Panc1 (cell line): ENCODE measurements around the gene CERS1. TPM values are rescaled to one million over a fixed set of nuclear protein-coding genes. Genes with fewer than 3 reads are reported as not detected.

Experiments used
- ATAC-seq: fragments of 200-7000 bp; cut with Tn5 transposase; 2 replicates; pipeline ENCODE4 v1.9.1; 2020; ENCODE audit warnings: mild to moderate bottlenecking, moderate library complexity
- BruUV-seq: library from RNA; stranded (reverse); fragments of 400-500 nt; replicated peaks from 2 replicates; lab custom pipeline; 2021; lab: Mats Ljungman, UMichigan
- CTCF ChIA-PET: fragments of 300-600 bp; sonication (Branson Sonifier 250); formaldehyde crosslinking; loops from one replicate; lab custom pipeline; 2022; ENCODE audit warnings: antibody characterized with exemption; lab: Charles Lee
- POLR2A ChIA-PET: fragments of 300-600 bp; sonication (Branson Sonifier 250); formaldehyde crosslinking; loops from one replicate; lab custom pipeline; 2022; ENCODE audit warnings: antibody characterized with exemption; lab: Charles Lee
- DNase-seq: peaks from one replicate; pipeline ENCODE4 v3.0.0-alpha.2; 2010; ENCODE audit warnings: low read depth, low spot score
- H3K27ac ChIP-seq: 2 replicates; pipeline ENCODE4 v1.5.1; 2011; ENCODE audit warnings: mild to moderate bottlenecking, low read length, inconsistent platforms
- H3K27me3 ChIP-seq: fragments of 200-500 bp; sonication (Bioruptor generic); 2 replicates; pipeline ENCODE4 v1.6.0; 2014; ENCODE audit warnings: low read length, inconsistent platforms; ENCODE audit not compliant: control insufficient read depth, insufficient read depth
- H3K36me3 ChIP-seq: fragments of 200-500 bp; sonication (Bioruptor generic); 2 replicates; pipeline ENCODE4 v1.5.1; 2014; ENCODE audit warnings: inconsistent platforms, mild to moderate bottlenecking, low read length, moderate library complexity; ENCODE audit not compliant: control insufficient read depth, insufficient read depth
- H3K4me1 ChIP-seq: 2 replicates; pipeline ENCODE4 v1.5.1; 2011; ENCODE audit warnings: inconsistent platforms, mild to moderate bottlenecking, low read length, moderate library complexity; ENCODE audit not compliant: control insufficient read depth, insufficient read depth
- H3K4me3 ChIP-seq, 2 experiments: 2 replicates each; pipeline ENCODE4 v1.5.1; 2011 to 2012; ENCODE audit warnings: low read depth in 2 of 2, low read length in 2 of 2, mild to moderate bottlenecking in 2 of 2, inconsistent platforms in 1 of 2, moderate library complexity in 1 of 2
- H3K9me3 ChIP-seq: fragments of 200-500 bp; sonication (Bioruptor generic); 2 replicates; pipeline ENCODE4 v1.5.1; 2014; ENCODE audit warnings: low read depth, mild to moderate bottlenecking, inconsistent platforms, low read length, moderate library complexity; ENCODE audit not compliant: control insufficient read depth, insufficient read depth
- CTCF ChIP-seq: fragments of 450-650 bp; IDR thresholded peaks from 2 replicates; pipeline ENCODE4 v1.5.1; 2017; ENCODE audit warnings: mild to moderate bottlenecking
- POLR2AphosphoS5 ChIP-seq: IDR thresholded peaks from 2 replicates; pipeline ENCODE4 v1.6.1; 2012; ENCODE audit warnings: mild to moderate bottlenecking, low read depth, low read length, moderate library complexity
- SIN3A ChIP-seq: IDR thresholded peaks from 2 replicates; pipeline ENCODE4 v1.6.1; 2012; ENCODE audit warnings: low read depth, mild to moderate bottlenecking, low read length, moderate library complexity, borderline replicate concordance; ENCODE audit not compliant: insufficient read depth
- TCF7L2 ChIP-seq: IDR thresholded peaks from 2 replicates; pipeline ENCODE4 v1.6.1; 2011; ENCODE audit warnings: mild to moderate bottlenecking, low read depth, low read length, inconsistent platforms
- in situ Hi-C: cut with HindIII; loops from 2 replicates; pipeline ENCODE4 v1.10.0; 2016; ENCODE audit warnings: low sequenced_read_pairs, low pct_unique_long_range_greater_than_20kb
- intact Hi-C: fragments of 100-400 bp; cut with micrococcal nuclease; formaldehyde crosslinking; loops from one replicate; pipeline ENCODE4 v1.10.0; 2022; ENCODE audit not compliant: unreplicated experiment
- total RNA-seq: library from RNA; stranded (reverse); gene quantifications from one replicate; pipeline ENCODE4 v1.2.1, GENCODE V29; 2021; ENCODE audit not compliant: unreplicated experiment
- TF ChIP-seq, protein P1 (sequence below), 2 experiments: IDR thresholded peaks; 2 replicates each; pipeline ENCODE4 v1.6.1; 2011 to 2012; ENCODE audit warnings: low read depth in 2 of 2, control low read depth in 1 of 2, low read length in 1 of 2, mild to moderate bottlenecking in 1 of 2, moderate library complexity in 1 of 2; ENCODE audit not compliant: insufficient read depth in 1 of 2

Gene CERS1
- total RNA-seq, 1 experiment from 2014 or later: 4.5 TPM

DNA sequence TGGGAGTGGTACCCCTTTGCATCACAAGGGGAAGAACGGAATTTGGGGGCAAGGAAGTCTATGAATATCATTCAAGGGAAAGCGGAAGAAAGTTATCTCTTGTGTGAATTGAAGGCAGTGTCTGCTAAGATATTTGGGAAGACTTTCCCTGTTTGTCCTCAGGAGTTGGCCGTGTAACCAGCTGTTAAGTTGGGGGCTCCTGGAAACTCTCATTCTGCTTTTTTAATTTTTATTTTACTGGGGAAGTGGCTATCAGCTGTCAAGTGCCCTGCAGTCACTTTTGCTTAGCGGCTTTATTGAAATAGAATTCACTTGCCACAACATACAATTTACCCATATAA lies 61.3 kb downstream of the CERS1 start:
- TF ChIP-seq CTCF (no peak), TCF7L2 (no peak), SIN3A (no peak), POLR2AphosphoS5 (no peak)
- TF ChIP-seq, protein P1, sequence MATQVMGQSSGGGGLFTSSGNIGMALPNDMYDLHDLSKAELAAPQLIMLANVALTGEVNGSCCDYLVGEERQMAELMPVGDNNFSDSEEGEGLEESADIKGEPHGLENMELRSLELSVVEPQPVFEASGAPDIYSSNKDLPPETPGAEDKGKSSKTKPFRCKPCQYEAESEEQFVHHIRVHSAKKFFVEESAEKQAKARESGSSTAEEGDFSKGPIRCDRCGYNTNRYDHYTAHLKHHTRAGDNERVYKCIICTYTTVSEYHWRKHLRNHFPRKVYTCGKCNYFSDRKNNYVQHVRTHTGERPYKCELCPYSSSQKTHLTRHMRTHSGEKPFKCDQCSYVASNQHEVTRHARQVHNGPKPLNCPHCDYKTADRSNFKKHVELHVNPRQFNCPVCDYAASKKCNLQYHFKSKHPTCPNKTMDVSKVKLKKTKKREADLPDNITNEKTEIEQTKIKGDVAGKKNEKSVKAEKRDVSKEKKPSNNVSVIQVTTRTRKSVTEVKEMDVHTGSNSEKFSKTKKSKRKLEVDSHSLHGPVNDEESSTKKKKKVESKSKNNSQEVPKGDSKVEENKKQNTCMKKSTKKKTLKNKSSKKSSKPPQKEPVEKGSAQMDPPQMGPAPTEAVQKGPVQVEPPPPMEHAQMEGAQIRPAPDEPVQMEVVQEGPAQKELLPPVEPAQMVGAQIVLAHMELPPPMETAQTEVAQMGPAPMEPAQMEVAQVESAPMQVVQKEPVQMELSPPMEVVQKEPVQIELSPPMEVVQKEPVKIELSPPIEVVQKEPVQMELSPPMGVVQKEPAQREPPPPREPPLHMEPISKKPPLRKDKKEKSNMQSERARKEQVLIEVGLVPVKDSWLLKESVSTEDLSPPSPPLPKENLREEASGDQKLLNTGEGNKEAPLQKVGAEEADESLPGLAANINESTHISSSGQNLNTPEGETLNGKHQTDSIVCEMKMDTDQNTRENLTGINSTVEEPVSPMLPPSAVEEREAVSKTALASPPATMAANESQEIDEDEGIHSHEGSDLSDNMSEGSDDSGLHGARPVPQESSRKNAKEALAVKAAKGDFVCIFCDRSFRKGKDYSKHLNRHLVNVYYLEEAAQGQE (IDR thresholded peaks at IDR 0.05; ENCODE audit: insufficient read depth in 1 of 2, low read depth in 2 of 2, low read length in 1 of 2): no peak
- Histone ChIP-seq H3K36me3 (peaks cover 3% of the 10 kb centered on the region; the same call in 1 of the 2 replicates), H3K9me3 (no peaks in the 10 kb centered on the region), H3K4me1 (peaks cover 6% of the 10 kb centered on the region; the same call in 1 of the 2 replicates), H3K27ac (no peak overlapping the region), H3K4me3 (peak overlapping the region; percentile 76 to 83; a peak in 2 of 4 replicates), H3K27me3 (no peaks in the 10 kb centered on the region)
- ChIA-PET CTCF (no interaction called here), POLR2A (no interaction called here)
- DNase-seq: no peak
- in situ Hi-C loops (no loop called here), intact Hi-C loops (no loop called here)
- no peak for ATAC-seq
- BruUV-seq: TSS peak; percentile 59

DNA sequence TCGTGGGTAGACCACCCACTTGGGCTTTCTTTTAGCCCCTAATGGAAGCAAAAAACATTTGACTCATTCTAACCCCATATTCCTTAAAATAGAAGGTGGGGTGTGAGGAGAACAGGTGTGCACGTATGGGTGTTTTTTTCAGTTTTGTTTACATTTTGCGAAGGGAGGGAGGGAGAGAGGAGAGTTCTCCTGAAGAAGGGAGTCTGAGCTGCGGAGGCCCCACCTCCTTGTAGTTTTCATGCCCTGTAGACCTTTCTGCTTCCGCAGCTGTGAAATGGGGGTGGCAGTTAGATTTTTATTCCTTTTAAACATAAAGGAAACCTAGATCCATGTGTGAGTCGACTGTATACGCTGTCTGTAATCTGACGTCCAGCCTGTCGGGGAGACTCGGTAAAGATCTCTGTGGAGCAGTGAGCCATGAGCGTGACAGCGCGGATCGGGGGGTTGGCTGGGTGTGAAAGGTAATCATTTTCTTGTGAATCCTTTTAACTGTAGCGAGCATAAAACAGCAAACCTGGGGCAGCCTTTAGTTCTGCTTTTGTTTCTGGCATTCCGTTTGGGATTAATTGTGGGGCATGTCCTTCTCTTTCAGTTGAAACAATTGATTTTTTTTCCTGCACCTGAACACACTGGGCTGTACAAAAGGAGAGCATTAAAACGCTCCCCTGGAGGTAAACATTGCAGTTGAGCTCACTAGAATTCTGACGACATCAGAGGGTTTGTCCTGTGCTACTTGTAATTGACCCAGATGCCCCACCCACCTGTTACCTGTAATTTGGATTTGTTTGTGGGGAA lies 61.9 kb downstream of the CERS1 start:
- ChIA-PET POLR2A (no interaction called here), CTCF (interaction anchor here (1.1 kb wide), 1 partner anchor 66 kb away, joined by 3 read pairs; no protein-coding TSS in a partner anchor)
- no peaks in the 10 kb centered on the region for H3K9me3 ChIP-seq
- TF ChIP-seq, protein P1 (IDR thresholded peaks at IDR 0.05; ENCODE audit: insufficient read depth in 1 of 2, low read depth in 2 of 2, low read length in 1 of 2): no peak
- peak overlapping the region; percentile 51; the same call in 1 of the 2 replicates for H3K27ac ChIP-seq
- intact Hi-C loops (no loop called here), in situ Hi-C loops (no loop called here)
- peak overlapping the region; percentile 76 to 83 for H3K4me3 ChIP-seq
- H3K27me3 ChIP-seq: no peaks in the 10 kb centered on the region
- peaks cover 3% of the 10 kb centered on the region; the same call in 1 of the 2 replicates for H3K36me3 ChIP-seq
- ATAC-seq: no peak
- no TSS peak for BruUV-seq
- peaks cover 6% of the 10 kb centered on the region; the same call in 1 of the 2 replicates for H3K4me1 ChIP-seq
- no peak for DNase-seq
